Muscle layer of colon (tissue), 2 donors: ENCODE data around the gene F8.

Experiments used
- H3K27ac ChIP-seq: one replicate; pipeline ENCODE4 v1.7.0; 2013; ENCODE audit warnings: low read depth, mild to moderate bottlenecking, low read length, moderate library complexity
- H3K27me3 ChIP-seq, 2 donors: one replicate each; pipeline ENCODE4 v1.7.0; 2013; ENCODE audit warnings: low read length in 2 of 2, mild to moderate bottlenecking in 2 of 2; ENCODE audit not compliant: insufficient read depth in 2 of 2, control insufficient read depth in 1 of 2
- H3K36me3 ChIP-seq: one replicate; pipeline ENCODE4 v1.7.0; 2013; ENCODE audit warnings: mild to moderate bottlenecking, low read length; ENCODE audit not compliant: insufficient read depth
- H3K4me1 ChIP-seq: one replicate; pipeline ENCODE4 v1.7.0; 2013; ENCODE audit warnings: mild to moderate bottlenecking, low read length; ENCODE audit not compliant: insufficient read depth
- H3K4me3 ChIP-seq, 2 donors: one replicate each; pipeline ENCODE4 v1.7.0; 2013; ENCODE audit warnings: low read length in 2 of 2, low read depth in 1 of 2, mild to moderate bottlenecking in 1 of 2, moderate library complexity in 1 of 2
- H3K9ac ChIP-seq: one replicate; pipeline ENCODE4 v1.7.0; 2013; ENCODE audit warnings: low read length
- H3K9me3 ChIP-seq: one replicate; pipeline ENCODE4 v1.7.0; 2013; ENCODE audit warnings: mild to moderate bottlenecking, low read length
- donor health status: abdominal sarcoma.
- donor health status: Adenocarcinoma of cecum.

F8 gene

GRCh38 chrX:155055494-155055893, 33.0 kb upstream of the F8 start:
- Histone ChIP-seq H3K27ac (no peak overlapping the region), H3K27me3 (no peaks in the 10 kb centered on the region), H3K4me3 (no peak overlapping the region), H3K36me3 (peaks cover 5% of the 10 kb centered on the region), H3K9ac (no peak overlapping the region), H3K9me3 (no peaks in the 10 kb centered on the region), H3K4me1 (peaks cover 8% of the 10 kb centered on the region)

- Histone ChIP-seq H3K27ac (no peak overlapping the region), H3K27me3 (no peaks in the 10 kb centered on the region), H3K36me3 (peaks cover 5% of the 10 kb centered on the region), H3K4me3 (no peak overlapping the region), H3K9me3 (no peaks in the 10 kb centered on the region), H3K9ac (no peak overlapping the region), H3K4me1 (peaks cover 8% of the 10 kb centered on the region)
Observed at GRCh38 chrX:155054255-155054654, 31.7 kb upstream of the F8 start.

GRCh38 chrX:155053656-155054055, 31.1 kb upstream of the F8 start:
- Histone ChIP-seq H3K4me3 (no peak overlapping the region), H3K36me3 (peaks cover 5% of the 10 kb centered on the region), H3K27me3 (no peaks in the 10 kb centered on the region), H3K9me3 (no peaks in the 10 kb centered on the region), H3K9ac (no peak overlapping the region), H3K27ac (no peak overlapping the region), H3K4me1 (peaks cover 8% of the 10 kb centered on the region)

DNA sequence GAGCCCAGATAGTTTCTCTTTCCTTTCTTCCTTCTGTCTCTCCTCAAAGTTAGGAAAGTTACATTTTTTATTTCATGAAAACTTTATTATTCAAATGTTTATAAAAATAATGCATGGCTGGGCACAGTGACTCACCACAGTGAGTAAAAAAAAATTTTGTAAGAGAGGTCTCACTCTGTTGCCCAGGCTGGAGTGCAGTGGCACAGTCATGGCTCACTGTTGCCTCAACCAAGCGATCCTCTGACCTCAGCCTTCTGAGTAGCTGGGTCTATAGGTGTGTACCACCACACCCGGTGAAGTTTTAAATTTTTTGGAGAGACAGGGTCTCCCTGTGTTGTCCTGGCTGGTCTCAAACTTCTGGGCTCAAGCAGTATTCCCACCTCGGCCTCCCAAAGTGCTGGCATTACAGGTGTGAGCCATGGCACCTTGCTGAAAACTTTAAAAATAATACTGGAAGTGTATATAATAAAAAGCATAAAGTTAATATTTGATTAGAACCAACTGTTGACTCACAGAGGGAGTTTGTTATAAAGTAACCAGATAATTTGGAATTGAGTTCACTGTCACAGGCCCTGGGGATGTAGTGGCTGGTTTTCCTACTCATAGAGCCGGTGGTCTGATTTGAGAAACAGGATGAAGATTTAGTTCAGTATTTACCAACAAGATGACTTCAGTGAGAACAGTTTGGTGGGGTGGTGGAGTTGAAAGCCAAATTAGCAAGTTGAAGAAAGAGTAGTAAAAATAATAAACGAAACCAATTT, 30.4 kb upstream of the F8 start:
- Histone ChIP-seq H3K27ac (no peak overlapping the region), H3K4me1 (peaks cover 8% of the 10 kb centered on the region), H3K9me3 (no peaks in the 10 kb centered on the region), H3K36me3 (peaks cover 5% of the 10 kb centered on the region), H3K4me3 (no peak overlapping the region), H3K9ac (no peak overlapping the region), H3K27me3 (no peaks in the 10 kb centered on the region)

- Histone ChIP-seq H3K9me3 (no peaks in the 10 kb centered on the region), H3K4me3 (no peak overlapping the region)
Observed at GRCh38 chrX:155048977-155049619, 26.6 kb upstream of the F8 start.

GRCh38 chrX:155046811-155047528, 24.4 kb upstream of the F8 start:
- H3K4me1 ChIP-seq: no peaks in the 10 kb centered on the region
- no peak overlapping the region for H3K9ac ChIP-seq
- H3K27me3 ChIP-seq: no peaks in the 10 kb centered on the region
- no peak overlapping the region for H3K27ac ChIP-seq
- no peaks in the 10 kb centered on the region for H3K9me3 ChIP-seq
- no peak overlapping the region for H3K4me3 ChIP-seq
- H3K36me3 ChIP-seq: peaks cover 12% of the 10 kb centered on the region

More at GRCh38 chrX:155048977-155049619, 26.6 kb upstream of the F8 start:
- H3K36me3 ChIP-seq: peaks cover 12% of the 10 kb centered on the region
- H3K9ac ChIP-seq: no peak overlapping the region
- H3K4me1 ChIP-seq: no peaks in the 10 kb centered on the region
- H3K27me3 ChIP-seq: no peaks in the 10 kb centered on the region
- H3K27ac ChIP-seq: no peak overlapping the region

DNA sequence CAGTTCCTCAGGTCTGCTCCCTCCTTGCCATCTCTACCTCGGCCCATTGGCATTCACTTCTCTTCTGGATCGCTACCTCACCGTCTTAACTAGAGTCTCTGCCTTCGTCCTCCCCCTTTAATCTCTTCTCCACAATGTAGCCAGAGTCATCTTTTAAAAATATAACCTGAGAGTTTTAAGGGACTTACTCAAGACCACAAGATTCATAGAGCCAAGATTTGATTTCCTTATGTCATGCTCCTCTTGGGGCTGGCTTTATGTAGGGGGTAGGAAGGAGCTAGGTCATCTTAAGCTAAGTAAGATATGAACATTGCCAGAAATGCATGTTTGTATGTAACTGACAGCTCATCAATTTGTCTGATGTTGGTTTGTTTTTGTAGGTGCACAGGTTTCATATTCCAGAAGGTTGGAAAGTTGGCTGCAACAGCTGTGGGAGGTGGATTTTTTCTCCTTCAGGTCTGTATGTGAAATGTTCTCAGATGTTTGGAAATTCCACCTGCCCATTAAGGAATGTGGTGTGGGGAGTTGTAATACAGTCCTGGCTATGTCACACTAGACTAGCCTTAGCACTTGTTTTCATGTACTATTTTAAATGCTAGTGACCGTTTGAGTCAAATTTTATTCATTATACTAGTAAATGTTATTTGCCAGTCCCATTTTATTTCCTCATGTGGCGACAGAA, 23.7 kb upstream of the F8 start:
- H3K27ac ChIP-seq: no peak overlapping the region
- H3K27me3 ChIP-seq: no peaks in the 10 kb centered on the region
- no peak overlapping the region for H3K4me3 ChIP-seq

DNA sequence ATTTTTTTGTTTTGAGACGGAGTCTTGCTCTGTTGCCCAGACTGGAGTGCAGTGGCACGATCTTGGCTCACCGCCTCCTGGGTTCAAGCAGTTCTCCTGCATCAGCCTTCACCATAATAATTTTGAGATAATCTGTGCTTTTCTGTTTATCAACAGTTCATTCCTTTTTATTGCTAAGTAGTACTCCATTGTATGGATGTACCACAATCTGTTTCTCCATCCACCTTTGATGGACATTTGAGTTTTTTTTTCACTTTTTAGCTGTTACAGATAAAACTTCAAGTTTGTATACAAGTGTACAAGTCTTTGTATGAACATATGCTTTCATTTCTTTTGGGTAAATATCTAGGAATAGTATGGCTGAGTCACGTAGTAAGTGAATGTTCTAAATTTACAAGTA, 13.2 kb upstream of the F8 start:
- H3K27ac ChIP-seq: no peak overlapping the region
- no peak overlapping the region for H3K9ac ChIP-seq
- peaks cover 9% of the 10 kb centered on the region for H3K9me3 ChIP-seq
- H3K4me3 ChIP-seq: no peak overlapping the region
- H3K36me3 ChIP-seq: peaks cover 5% of the 10 kb centered on the region
- no peaks in the 10 kb centered on the region for H3K4me1 ChIP-seq
- no peaks in the 10 kb centered on the region for H3K27me3 ChIP-seq

More for the DNA sequence above, 23.7 kb upstream of the F8 start:
- H3K4me1 ChIP-seq: no peaks in the 10 kb centered on the region
- H3K9ac ChIP-seq: no peak overlapping the region
- H3K36me3 ChIP-seq: peaks cover 8% of the 10 kb centered on the region
- H3K9me3 ChIP-seq: no peaks in the 10 kb centered on the region

- Histone ChIP-seq H3K27ac (no peak overlapping the region), H3K4me3 (no peak overlapping the region), H3K9me3 (peaks cover 9% of the 10 kb centered on the region), H3K27me3 (no peaks in the 10 kb centered on the region), H3K4me1 (peaks cover 14% of the 10 kb centered on the region), H3K9ac (no peak overlapping the region), H3K36me3 (peaks cover 5% of the 10 kb centered on the region)
Observed at GRCh38 chrX:155031657-155032056, 9.1 kb upstream of the F8 start.

DNA sequence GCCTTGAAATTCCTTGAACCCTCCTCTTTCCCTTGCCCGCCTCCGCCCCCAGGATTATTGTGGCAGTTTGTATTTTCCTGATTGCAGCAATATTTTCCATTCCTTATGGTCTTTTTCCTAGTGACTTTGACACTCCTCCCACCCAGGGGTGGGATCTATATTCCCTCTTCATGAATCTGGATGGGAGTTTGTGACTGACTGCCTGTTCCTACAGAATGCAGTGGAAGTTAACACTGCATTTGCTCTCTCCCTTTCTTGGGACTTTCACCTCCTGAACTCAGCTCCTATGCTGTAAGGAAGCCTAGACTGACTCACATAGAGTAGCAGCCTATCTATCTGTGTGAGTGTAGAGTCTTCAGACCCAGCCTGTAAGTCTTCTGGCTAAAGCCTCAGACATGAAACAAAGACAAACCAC, 6.4 kb upstream of the F8 start:
- no peak overlapping the region for H3K4me3 ChIP-seq
- no peaks in the 10 kb centered on the region for H3K9me3 ChIP-seq
- H3K27ac ChIP-seq: no peak overlapping the region
- peaks cover 14% of the 10 kb centered on the region for H3K4me1 ChIP-seq
- no peaks in the 10 kb centered on the region for H3K27me3 ChIP-seq
- H3K36me3 ChIP-seq: peaks cover 4% of the 10 kb centered on the region
- no peak overlapping the region for H3K9ac ChIP-seq

GRCh38 chrX:155028129-155028528, 5.6 kb upstream of the F8 start:
- H3K9me3 ChIP-seq: no peaks in the 10 kb centered on the region
- no peaks in the 10 kb centered on the region for H3K36me3 ChIP-seq
- peaks cover 14% of the 10 kb centered on the region for H3K4me1 ChIP-seq
- peak overlapping the region; percentile 80 for H3K9ac ChIP-seq
- no peaks in the 10 kb centered on the region for H3K27me3 ChIP-seq
- H3K27ac ChIP-seq: peak overlapping the region; percentile 70
- H3K4me3 ChIP-seq: peak overlapping the region; percentile 5 to 82
